ENCODE data around the gene MYL9.
"Not testable (repeated sequence)": the region's sequence is repeated elsewhere in the genome, so short reads cannot be mapped to it uniquely, and the experiment has no call there.

MYL9 gene

DNA sequence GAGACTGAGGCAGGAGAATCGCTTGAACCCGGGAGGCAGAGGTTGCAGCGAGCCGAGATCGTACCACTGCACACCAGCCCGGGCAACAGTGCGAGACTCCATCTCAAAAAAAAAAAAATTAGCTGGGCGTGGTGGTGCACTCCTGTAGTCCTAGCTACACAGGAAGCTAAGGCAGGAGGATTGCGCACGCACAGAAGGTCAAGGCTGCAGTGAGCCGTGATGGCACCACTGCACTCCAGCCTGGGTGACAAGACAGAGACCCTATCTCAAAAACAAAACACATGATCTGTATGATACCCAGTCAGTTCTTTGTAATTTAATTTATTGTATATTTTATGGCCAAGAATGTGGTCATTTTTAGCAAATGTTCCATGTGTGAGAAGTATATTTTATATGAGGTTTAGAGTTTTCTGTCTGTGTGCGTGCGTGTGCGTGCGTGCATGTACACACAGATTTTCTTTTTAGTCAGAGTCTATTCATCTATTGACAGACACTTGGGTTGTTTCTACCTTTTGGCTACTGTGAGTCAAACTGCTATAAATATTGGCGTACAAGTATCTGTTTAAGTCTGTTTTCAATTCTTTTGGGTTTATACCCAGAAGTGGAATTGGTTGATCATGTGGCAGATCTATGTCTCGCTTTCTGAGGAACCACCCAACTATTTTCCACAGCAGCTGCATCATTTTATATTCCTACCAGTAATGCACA lies 22.2 kb upstream of the MYL9 start:
- H3K9me3 Mint-ChIP-seq, result no peaks in the 10 kb centered on the region
- no peaks in the 10 kb centered on the region for H3K4me1 Mint-ChIP-seq
- peaks cover 3% of the 10 kb centered on the region for H3K36me3 Mint-ChIP-seq
- no peak overlapping the region for H3K27ac Mint-ChIP-seq
- H3K27me3 Mint-ChIP-seq, result no peaks in the 10 kb centered on the region
- no peak overlapping the region for H3K4me3 Mint-ChIP-seq

DNA sequence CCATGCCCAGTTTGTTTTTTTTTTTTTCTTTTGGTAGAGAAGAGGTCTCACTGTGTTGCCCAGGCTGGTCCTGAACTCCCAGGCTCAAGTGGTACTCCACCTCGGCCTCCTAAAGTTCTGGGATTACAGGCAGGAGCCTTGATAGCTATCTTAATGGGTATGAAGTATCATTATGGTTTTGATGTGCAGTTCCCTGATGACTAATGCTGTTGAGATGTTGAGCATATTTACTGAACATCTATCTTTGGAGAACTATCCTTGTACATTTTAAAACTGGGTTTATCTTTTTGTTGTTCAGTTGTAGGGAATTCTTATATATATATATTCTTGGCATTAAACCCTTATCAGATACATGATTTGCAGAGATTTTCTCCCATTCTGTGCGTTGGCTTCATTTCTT lies 21.4 kb upstream of the MYL9 start:
- Mint-ChIP-seq H3K27ac (no peak overlapping the region), H3K36me3 (peaks cover 3% of the 10 kb centered on the region), H3K4me1 (no peaks in the 10 kb centered on the region), H3K27me3 (no peaks in the 10 kb centered on the region), H3K4me3 (no peak overlapping the region), H3K9me3 (no peaks in the 10 kb centered on the region)

DNA sequence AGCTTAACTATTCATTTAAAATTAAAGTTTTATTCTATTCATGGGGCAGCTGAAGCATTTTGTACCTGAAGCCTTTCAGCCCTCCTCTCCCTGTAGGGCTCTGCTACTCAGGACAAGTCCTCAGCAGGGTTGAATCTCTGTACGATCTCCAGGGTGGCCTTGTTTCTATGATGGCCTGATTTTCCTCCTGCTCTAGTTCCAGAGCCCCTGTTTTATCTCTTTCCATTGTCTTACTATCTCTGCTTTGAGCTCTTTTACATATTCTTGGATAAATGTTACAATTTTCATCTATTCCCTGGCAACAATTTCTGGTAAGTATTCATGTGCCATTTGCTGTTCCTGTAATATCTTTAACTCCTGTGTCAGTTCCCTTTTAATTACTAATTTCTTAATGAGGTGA lies 19.8 kb upstream of the MYL9 start:
- peak overlapping the region; percentile 89 for H3K27ac Mint-ChIP-seq
- H3K27me3 Mint-ChIP-seq, result no peaks in the 10 kb centered on the region
- H3K36me3 Mint-ChIP-seq, result peaks cover 3% of the 10 kb centered on the region
- H3K4me1 Mint-ChIP-seq, result no peaks in the 10 kb centered on the region
- H3K9me3 Mint-ChIP-seq, result no peaks in the 10 kb centered on the region
- no peak overlapping the region for H3K4me3 Mint-ChIP-seq

DNA sequence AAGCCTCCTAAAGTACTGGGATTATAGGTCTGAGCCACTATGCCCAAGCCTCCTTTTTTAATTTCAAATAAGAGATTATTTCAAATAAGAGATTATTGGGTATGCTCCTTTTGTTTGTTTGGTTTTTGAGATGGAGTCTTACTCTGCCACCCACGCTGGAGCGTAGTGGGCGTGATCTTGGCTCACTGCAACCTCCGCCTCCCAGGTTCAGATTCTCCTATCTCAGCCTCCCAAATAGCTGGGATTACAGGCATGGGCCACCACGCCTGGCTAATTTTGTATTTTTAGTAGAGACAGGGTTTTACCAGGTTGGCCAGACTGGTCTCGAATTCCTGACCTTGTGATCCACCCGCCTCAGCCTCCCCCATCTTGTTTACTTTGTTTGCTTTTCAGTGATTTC lies 18.9 kb upstream of the MYL9 start:
- not testable (repeated sequence) for H3K4me1 Mint-ChIP-seq, H3K27me3 Mint-ChIP-seq, H3K36me3 Mint-ChIP-seq, H3K9me3 Mint-ChIP-seq, H3K4me3 Mint-ChIP-seq, H3K27ac Mint-ChIP-seq

DNA sequence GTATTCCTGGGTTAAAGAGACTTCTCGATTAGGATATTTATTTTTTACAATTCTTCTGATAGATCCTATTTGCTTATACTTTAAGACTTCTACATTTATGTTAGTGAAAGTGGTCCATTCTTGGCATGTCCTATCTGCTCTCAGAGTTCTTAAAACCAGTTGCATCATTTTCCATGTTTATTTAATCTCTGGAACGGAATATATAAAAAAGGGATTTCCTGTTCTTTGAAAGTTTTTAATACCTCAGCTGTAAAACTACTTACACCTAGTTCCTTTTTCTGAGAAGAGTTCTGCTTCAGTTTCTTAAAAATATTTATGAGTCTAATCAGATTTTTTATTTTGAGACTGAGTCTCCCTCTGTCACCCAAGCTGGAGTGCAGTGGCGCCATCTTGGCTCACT lies 18.0 kb upstream of the MYL9 start:
- Mint-ChIP-seq H3K27ac (no peak overlapping the region), H3K27me3 (no peaks in the 10 kb centered on the region), H3K4me3 (no peak overlapping the region), H3K9me3 (no peaks in the 10 kb centered on the region), H3K4me1 (no peaks in the 10 kb centered on the region), H3K36me3 (peaks cover 8% of the 10 kb centered on the region)

DNA sequence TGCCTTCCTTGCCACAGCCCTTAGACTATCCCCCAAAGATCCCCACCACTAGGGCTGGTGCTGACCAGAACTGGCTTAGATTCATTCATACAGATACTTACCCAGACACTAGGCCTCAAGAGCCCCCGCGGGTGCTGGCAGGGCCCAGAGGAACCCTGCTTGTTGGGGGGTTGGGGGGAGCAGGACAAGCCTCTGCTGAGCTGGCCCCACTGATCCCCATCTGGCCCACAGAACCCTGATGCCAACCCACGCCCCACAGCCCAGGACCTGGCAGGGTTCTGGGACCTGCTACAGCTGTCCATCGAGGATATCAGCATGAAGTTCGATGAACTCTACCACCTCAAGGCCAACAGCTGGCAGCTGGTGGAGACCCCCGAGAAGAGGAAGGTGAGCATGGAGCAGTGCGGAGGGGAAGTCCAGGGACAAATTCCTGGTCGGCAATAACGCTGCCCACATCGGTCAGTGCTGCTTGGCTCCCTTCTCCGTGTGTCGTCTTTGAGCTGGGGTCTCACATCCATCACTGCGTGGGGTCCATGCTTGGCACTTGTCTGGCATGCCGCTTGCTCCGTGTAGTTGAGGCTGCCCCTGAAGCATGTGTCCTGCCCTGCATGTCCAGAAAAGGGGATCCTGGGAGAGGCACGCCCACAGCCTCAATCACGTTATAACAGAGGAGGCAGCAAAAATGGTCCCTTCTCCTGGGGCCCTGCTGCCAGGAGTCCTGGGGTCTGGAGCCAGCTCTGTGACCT lies 15.5 kb upstream of the MYL9 start:
- Mint-ChIP-seq H3K27ac (no peak overlapping the region), H3K36me3 (peaks cover 6% of the 10 kb centered on the region), H3K27me3 (no peaks in the 10 kb centered on the region), H3K9me3 (no peaks in the 10 kb centered on the region), H3K4me1 (no peaks in the 10 kb centered on the region), H3K4me3 (no peak overlapping the region)

DNA sequence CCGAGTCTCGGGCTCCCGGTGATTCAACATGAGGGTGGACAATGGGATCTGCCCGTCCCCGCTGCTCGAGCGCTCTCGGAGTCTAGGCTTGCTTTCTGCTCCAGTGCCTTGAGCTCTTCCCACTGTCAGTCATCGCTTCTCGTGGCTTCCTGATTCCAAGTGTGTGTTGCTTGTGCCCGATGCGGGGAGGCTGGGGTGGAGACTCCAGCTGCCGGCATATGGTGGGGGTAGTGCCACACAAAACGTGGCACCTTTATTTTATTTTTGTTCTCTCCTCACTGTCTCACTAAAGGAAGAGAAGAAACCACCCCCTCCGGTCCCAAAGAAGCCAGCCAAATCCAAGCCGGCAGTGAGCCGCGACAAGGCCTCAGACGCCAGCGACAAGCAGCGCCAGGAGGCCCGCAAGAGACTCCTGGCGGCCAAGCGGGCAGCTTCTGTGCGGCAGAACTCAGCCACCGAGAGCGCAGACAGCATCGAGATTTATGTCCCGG lies 14.8 kb upstream of the MYL9 start:
- Mint-ChIP-seq H3K36me3 (peaks cover 6% of the 10 kb centered on the region), H3K27me3 (no peaks in the 10 kb centered on the region), H3K27ac (no peak overlapping the region), H3K4me1 (no peaks in the 10 kb centered on the region), H3K4me3 (no peak overlapping the region), H3K9me3 (no peaks in the 10 kb centered on the region)

DNA sequence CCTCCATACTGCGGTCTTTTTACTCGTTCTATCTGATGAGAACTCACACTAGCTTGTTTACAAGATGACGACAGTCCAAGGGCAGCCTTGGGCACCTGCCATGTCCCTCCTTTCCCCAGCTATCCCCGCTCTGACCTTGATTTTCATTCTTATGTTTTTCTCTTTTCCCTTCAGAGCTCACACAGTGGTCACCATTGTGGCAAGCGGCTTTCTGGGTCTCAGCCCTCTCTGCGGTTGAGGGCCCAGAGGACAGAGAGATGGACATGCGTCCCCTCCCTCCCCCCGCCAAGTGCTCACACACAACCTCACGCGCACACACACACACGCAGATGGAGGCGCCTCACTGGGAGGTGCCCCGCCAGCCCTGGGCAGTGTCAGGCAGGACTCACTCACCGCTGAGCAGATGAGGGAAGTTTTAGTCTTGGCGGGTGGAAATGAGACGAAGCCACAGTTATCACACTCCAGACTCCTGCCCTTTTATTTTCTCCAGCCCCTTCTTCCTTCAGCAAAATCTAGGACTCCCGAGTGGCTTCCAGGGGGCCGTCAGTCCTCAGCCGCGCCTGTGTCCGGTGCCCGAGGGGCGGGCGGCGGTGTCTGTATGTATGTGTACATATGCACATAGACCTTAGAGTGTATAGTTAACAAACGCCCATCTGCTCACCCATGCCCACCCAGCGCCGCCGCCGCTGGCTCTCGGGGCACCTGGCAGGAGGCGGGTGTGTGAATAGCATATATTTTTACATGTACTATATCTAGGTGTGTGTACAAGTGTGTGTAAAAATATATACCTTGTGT lies 13.8 kb upstream of the MYL9 start:
- H3K36me3 Mint-ChIP-seq, result peaks cover 6% of the 10 kb centered on the region
- H3K27ac Mint-ChIP-seq, result no peak overlapping the region

DNA sequence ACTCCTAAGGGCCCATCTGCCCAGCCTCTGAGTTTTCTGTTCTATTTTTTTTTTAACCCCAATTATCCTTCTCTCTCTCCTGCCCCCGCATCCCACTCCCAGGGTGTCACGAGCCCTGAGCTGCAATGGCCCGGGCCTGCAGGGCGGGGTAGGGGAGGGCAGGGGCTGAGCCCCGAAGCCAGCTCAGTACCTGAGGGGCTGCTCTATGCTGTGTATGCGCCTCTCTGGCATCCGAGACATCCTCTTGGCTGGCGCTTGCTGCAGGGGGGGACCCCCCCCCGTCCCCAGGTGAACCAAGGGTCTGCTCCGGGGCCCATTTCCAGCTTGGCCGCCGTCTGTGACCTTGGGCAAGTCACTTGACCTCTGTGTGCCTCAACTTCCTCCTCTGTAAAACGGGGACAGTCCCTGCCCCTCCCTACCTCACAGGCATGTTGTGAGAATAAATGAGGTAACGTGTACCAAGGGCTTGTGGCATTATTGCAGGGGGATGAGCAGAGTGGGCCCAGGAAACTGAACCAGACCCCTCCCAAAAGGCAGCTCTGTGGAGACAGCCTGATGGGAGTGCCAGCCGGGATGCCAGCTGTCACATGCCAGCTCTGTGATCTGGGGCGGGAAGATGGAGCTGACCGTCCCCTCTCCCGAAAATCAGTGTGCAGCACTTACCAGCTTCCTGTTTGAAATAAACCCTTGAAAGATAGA lies 13.0 kb upstream of the MYL9 start:
- Mint-ChIP-seq H3K27me3 (no peaks in the 10 kb centered on the region), H3K4me3 (no peak overlapping the region), H3K36me3 (peaks cover 6% of the 10 kb centered on the region), H3K4me1 (no peaks in the 10 kb centered on the region), H3K27ac (no peak overlapping the region), H3K9me3 (no peaks in the 10 kb centered on the region)

More for the DNA sequence above, 13.8 kb upstream of the MYL9 start:
- Mint-ChIP-seq H3K4me1 (no peaks in the 10 kb centered on the region), H3K4me3 (no peak overlapping the region), H3K9me3 (no peaks in the 10 kb centered on the region), H3K27me3 (no peaks in the 10 kb centered on the region)

DNA sequence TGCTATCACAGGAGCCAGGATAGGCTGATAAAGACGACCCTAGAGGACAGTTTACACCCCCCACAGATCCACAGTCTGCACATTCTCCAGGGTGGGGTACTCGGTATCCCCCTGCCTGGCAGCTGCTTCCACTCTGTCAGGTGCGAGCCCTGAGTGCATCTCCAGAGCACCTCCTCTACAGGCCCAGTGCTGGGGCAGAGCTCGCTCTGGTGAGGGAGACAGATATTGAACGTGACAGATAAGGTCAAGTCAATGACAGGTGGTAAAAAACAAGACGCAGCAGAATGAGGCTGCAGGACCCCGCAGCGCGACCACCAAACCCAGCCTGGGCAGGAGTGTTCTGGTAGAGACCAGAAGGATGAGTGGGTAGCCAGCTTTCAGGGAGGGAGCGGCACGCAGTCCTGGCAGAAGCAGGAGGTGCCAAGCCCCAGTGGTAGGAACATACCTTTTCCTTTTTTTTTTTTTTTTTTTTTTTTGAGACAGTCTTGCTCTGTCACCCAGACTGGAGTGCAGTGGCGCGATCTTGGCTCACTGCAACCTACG lies 12.4 kb upstream of the MYL9 start:
- Mint-ChIP-seq H3K9me3 (no peaks in the 10 kb centered on the region), H3K4me1 (no peaks in the 10 kb centered on the region), H3K36me3 (peaks cover 6% of the 10 kb centered on the region), H3K27ac (no peak overlapping the region), H3K4me3 (no peak overlapping the region), H3K27me3 (no peaks in the 10 kb centered on the region)

DNA sequence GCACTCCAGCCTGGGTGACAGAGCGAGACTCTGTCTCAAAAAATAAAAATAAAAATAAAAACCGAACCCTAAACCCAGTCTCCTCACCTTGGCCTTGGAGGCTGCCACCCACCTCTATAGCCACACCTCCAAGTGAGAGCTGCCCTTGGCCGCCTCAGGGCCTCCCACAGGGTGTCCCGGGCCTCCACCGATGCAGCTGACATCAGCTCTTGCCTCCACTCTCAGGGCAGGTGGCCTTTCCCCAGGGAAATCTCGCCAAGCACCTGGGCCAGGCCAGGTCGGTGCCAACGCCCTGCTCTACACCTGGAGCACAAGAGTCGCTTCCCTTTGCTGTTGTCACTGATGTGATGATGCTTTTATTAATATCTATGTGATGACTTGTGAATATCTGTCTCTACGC lies 8.9 kb upstream of the MYL9 start:
- H3K27me3 Mint-ChIP-seq, result no peaks in the 10 kb centered on the region
- H3K9me3 Mint-ChIP-seq, result no peaks in the 10 kb centered on the region
- H3K4me1 Mint-ChIP-seq, result no peaks in the 10 kb centered on the region
- no peak overlapping the region for H3K4me3 Mint-ChIP-seq
- peaks cover 2% of the 10 kb centered on the region for H3K36me3 Mint-ChIP-seq
- H3K27ac Mint-ChIP-seq, result no peak overlapping the region

DNA sequence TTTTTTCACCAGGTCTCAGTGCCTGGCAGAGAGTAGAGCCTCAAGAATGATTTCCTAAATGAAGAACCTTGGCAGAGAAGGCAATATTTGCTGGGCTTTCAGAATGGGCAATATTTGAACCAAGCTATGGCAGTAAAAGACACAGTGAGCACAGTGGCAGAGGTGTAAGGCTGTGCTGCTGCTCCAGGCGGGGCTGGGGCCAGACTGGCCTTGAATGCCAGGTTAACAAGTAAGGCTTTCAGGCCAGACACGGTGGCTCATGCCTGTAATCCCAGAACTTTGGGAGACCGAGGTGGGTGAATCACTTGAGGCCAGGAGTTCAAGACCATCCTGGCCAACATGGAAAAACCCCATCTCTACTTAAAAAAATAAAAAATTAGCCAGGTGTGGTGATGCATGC lies 8.5 kb upstream of the MYL9 start:
- no peak overlapping the region for H3K4me3 Mint-ChIP-seq
- H3K27ac Mint-ChIP-seq, result no peak overlapping the region
- no peaks in the 10 kb centered on the region for H3K36me3 Mint-ChIP-seq
- H3K9me3 Mint-ChIP-seq, result no peaks in the 10 kb centered on the region
- H3K27me3 Mint-ChIP-seq, result no peaks in the 10 kb centered on the region
- H3K4me1 Mint-ChIP-seq, result no peaks in the 10 kb centered on the region

DNA sequence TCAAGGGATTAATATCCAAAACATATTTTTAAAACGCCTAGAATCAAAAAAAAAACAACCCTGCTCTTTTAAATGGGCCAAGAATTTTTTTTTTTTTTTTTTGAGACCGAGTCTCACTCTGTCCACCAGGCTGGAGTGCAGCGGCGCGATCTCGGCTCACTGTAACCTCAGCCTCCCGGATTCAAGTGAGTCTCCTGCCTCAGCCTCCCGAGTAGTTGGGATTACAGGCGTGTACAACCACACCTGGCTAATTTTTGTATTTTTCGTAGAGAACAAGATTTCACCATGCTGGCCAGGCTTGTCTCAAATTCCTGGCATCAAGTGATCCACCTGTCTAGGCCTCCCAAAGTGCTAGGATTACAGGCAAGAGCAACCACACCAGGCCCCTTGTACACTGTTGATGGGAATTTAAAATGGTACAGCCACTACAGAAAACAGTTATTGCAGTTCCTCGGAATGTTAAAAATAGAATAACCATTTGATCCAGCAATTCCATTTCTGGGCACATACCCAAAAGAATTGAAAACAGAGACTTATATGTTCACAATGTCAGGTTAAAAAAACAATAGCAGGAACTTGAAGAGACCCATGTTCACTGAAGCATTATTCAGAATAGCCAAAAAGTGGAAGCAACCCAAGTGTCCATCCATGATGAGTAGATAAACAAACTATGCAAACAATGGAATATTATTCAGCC lies 3.1 kb upstream of the MYL9 start:
- H3K4me1 Mint-ChIP-seq, result no peaks in the 10 kb centered on the region
- no peak overlapping the region for H3K27ac Mint-ChIP-seq
- no peak overlapping the region for H3K4me3 Mint-ChIP-seq
- no peaks in the 10 kb centered on the region for H3K27me3 Mint-ChIP-seq
- no peaks in the 10 kb centered on the region for H3K36me3 Mint-ChIP-seq
- no peaks in the 10 kb centered on the region for H3K9me3 Mint-ChIP-seq

DNA sequence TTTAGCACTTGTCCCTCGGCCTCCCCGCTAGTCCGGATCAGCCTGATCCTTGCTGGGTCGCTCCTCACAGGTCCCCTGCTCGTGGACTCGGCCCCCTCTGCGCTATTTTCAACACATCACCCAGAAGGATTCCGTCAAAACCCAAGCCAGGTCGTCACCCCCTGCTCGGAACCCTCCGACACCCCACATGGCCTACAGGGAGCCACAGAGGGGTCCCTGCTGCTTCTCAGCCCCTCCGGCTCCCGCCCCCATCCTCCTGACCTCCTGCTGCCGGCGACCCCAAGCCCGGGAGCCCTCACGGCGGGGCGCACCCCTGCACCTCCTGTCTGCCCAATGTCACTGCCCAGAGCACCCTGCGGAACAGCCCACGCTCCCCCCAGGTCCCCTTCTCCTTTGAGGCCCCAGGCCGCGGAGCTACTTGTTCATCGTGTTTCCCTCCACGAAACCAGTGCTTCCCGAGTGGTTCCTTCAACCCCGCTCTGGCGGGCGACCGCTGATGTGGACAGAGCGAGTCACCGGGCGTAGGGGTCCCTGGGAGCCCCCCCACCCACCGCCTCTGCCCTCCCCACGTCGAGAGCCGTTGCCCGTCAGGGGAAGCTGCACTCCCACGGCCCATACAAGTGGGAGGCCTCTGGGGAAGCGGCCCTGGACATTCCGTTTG lies 638 bp upstream of the MYL9 start:
- H3K27me3 Mint-ChIP-seq, result no peaks in the 10 kb centered on the region
- no peaks in the 10 kb centered on the region for H3K9me3 Mint-ChIP-seq
- H3K4me3 Mint-ChIP-seq, result no peak overlapping the region
- no peak overlapping the region for H3K27ac Mint-ChIP-seq
- no peaks in the 10 kb centered on the region for H3K4me1 Mint-ChIP-seq
- no peaks in the 10 kb centered on the region for H3K36me3 Mint-ChIP-seq
